SU-DHL-6 (cell line): Measurements from ENCODE around the gene PLEKHO1.
"Not testable (repeated sequence)": the region's sequence is repeated elsewhere in the genome, so short reads cannot be mapped to it uniquely, and the experiment has no call there.

ENCODE experiments used
- CTCF ChIP-seq: fragments of 200-600 bp; sonication (generic); IDR thresholded peaks from one replicate; pipeline ENCODE4 v1.5.1; 2017; ENCODE audit warnings: antibody characterized with exemption, mild to moderate bottlenecking, low read length, moderate library complexity; ENCODE audit not compliant: insufficient read depth, poor library complexity, severe bottlenecking
- EZH2phosphoT487 ChIP-seq: fragments of 200-600 bp; sonication (generic), shearing (Covaris generic); conservative IDR thresholded peaks from 2 replicates; pipeline ENCODE4 v1.6.1; 2018; ENCODE audit warnings: mild to moderate bottlenecking, antibody characterized with exemption, low read length, moderate library complexity, mixed read lengths

- TF ChIP-seq CTCF, EZH2phosphoT487: not testable (repeated sequence)
Measured at GRCh38 chr1:150146016-150146415, 3.7 kb upstream of the PLEKHO1 start.
